ENCODE data around the gene C1QL3.

DNA sequence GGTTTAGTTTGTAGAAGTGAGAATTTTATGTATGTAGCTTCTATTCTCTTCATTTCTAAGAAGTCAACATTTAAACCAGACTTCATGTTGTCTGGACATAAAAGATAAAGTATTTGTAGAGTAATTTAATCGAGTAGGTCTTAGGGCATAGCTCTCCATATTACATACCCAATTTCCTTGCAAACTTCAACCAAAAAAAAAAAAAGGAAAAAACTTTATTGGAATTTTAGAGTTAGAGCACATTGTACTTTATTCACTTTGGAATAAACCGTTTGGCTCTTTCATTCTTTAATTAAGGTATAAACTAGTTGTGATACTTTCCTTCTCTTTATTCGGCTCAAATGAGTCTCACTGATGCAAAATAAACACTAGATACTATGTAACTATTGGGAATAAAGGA is 48.9 kb downstream of the C1QL3 start:
- no peak for TF ChIP-seq CTCF (IDR thresholded peaks at IDR 0.05; ENCODE audit: insufficient read depth, low read depth, low read length)
- TF ChIP-seq EZH2 (IDR thresholded peaks at IDR 0.05; ENCODE audit: insufficient read depth, low read length), result no peak
